Heart left ventricle (tissue), 13 donors: ENCODE results near the gene IL34.

ENCODE experiments used
- CTCF ChIP-seq, 12 donors: fragments of 200-600 bp; sonication (generic) in 4 of 12; IDR thresholded peaks; one replicate each; pipeline versions ENCODE4 v1.5.0 to v1.8.0; 2018 to 2022; ENCODE audit warnings: antibody characterized with exemption in 12 of 12, mild to moderate bottlenecking in 5 of 12
- POLR2A ChIP-seq, 2 donors: fragments of 450-650 bp; IDR thresholded peaks; one replicate each; pipeline ENCODE4 v1.6.1; 2017; ENCODE audit warnings: antibody characterized with exemption in 2 of 2, mild to moderate bottlenecking in 2 of 2, moderate library complexity in 2 of 2
- donor health status: ischemic (EF 13 %, LVEDD 7.1; RV severe dilation, severe dysfunction).
- donor health status: DM: no; HTN: yes; CAD: no.
- donor health status: DM: no; HTN: no; CAD: no.
- donor health status: ischemic (EF 25% LVEDD 6.9; RV normal size, moderate dysfunction).
- donor health status: ischemic (EF 25% LVEDD 5.7; RV mildly dilated, moderate dysfunction).
- donor health status: ischemic (EF 35%, LVEDD 5.7; RV mildly dilated, moderate dysfunction).
- donor health status: nonischemic (EF 11% LVEDD 7.7; RV severe dilation, severe dysfunction).
- donor health status: DM: yes; HTN: yes; CAD: no.
- donor health status: PGD.
- donor health status: ischemic (EF 29% LVEDD 5.4; RV normal size, mild dysfunction).
- donor health status: nonischemic (EF 23%, LVEDD 6.1; RV moderate dilation, normal function).

- TF ChIP-seq CTCF (IDR thresholded peaks at IDR 0.05): no peak
- TF ChIP-seq POLR2A (IDR thresholded peaks at IDR 0.05): no peak
Measured at GRCh38 chr16:70638814-70639792, 7.3 kb upstream of the IL34 start.
